ENCODE measurements around the gene GSAP.

GRCh38 chr7:77393261-77393660, 22.9 kb downstream of the GSAP start:
- TF ChIP-seq CTCF (IDR thresholded peaks at IDR 0.05): no peak
- TF ChIP-seq POLR2A (IDR thresholded peaks at IDR 0.05): no peak
